Superior temporal gyrus (tissue), 1 donor: ENCODE measurements around the gene SLC4A1.
"Not testable (repeated sequence)": the region's sequence is repeated elsewhere in the genome, so short reads cannot be mapped to it uniquely, and the experiment has no call there.

Source experiments
- DNase-seq: peaks from one replicate; pipeline ENCODE4 v3.0.0-alpha.2; 2016; ENCODE audit errors: extremely low spot score

Gene SLC4A1

GRCh38 chr17:44256671-44257070 is 11.3 kb downstream of the SLC4A1 start:
- no peak for DNase-seq

- no peak for DNase-seq
Measured at GRCh38 chr17:44255915-44256314, 12.0 kb downstream of the SLC4A1 start.

GRCh38 chr17:44254361-44255095 is 13.4 kb downstream of the SLC4A1 start:
- no peak for DNase-seq

- no peak for DNase-seq
Measured at GRCh38 chr17:44253006-44253405, 14.9 kb downstream of the SLC4A1 start.

- DNase-seq, result no peak
Measured at GRCh38 chr17:44251062-44251461, 16.9 kb downstream of the SLC4A1 start.

- DNase-seq, result no peak
Measured at GRCh38 chr17:44249501-44250246, 18.3 kb downstream of the SLC4A1 start.

GRCh38 chr17:44247876-44248736 is 19.8 kb downstream of the SLC4A1 start:
- no peak for DNase-seq

- DNase-seq, result no peak
Measured at GRCh38 chr17:44247440-44247841, 20.5 kb downstream of the SLC4A1 start.

GRCh38 chr17:44241106-44241624 is 26.8 kb downstream of the SLC4A1 start:
- DNase-seq, result no peak

- not testable (repeated sequence) for DNase-seq
Measured at GRCh38 chr17:44237886-44238285, 30.0 kb downstream of the SLC4A1 start.

- DNase-seq, result no peak
Measured at GRCh38 chr17:44236444-44236991, 31.4 kb downstream of the SLC4A1 start.

- DNase-seq, result no peak
Measured at GRCh38 chr17:44235583-44235936, 32.4 kb downstream of the SLC4A1 start.

GRCh38 chr17:44233582-44233981 is 34.4 kb downstream of the SLC4A1 start:
- DNase-seq, result peak; percentile 16

GRCh38 chr17:44232061-44232460 is 35.9 kb downstream of the SLC4A1 start:
- no peak for DNase-seq

GRCh38 chr17:44230140-44230539 is 37.8 kb downstream of the SLC4A1 start:
- no peak for DNase-seq

GRCh38 chr17:44229090-44229489 is 38.8 kb downstream of the SLC4A1 start:
- DNase-seq, result no peak

GRCh38 chr17:44223541-44224071 is 44.3 kb downstream of the SLC4A1 start:
- DNase-seq, result no peak

GRCh38 chr17:44222112-44222869 is 45.6 kb downstream of the SLC4A1 start:
- DNase-seq, result peak; percentile 88

- DNase-seq, result no peak
Measured at GRCh38 chr17:44221862-44222111, 46.1 kb downstream of the SLC4A1 start.

GRCh38 chr17:44221084-44221861 is 46.7 kb downstream of the SLC4A1 start:
- DNase-seq, result peak; percentile 81
